Measurements from ENCODE around the gene MTSS2.

The MTSS2 gene

DNA sequence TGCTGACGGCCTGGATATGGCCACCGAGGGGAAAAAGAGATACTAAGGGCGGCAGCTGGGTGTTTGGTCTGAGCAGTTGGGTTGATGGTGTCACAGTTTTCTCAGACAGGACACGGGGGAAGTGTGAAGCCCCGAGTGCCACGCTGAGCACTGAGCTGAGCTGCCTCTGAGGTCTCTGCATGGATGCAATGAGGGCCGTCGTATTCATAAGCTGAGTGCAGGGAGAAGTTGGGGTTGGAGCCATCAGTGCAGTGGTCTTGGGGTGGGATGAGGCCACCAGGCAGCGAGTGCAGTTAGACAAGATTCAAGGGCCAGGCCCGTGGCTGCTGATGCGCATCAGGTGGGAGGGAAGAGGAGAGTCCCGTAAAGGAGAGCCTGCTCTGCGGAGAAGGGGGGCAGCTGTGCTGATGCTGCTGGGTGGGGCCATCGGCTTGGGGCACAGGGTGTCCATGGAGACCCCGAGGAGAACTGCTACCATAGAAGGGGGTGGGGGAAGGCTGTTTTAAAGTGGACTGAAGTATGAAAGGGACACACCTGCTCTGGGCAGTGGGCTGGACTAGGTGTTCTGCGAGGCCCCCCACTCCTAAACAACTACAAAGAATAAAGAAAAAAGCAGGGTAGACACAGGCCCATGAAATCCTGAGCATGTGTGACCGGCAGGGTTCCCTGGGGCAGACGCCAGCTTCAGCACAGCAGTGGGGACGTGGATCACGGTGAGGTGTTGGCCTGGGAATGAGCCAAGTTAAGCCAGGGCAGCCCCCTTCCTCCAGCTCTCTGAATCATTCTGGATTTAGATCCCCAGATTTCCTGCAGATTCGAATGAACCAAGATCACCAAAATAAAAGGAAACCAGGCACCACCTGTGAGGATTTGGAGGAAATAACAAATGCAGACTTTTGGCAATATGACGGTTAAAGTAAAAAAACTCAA lies 19.8 kb downstream of the MTSS2 start:
- DNase-seq, result no peak

GRCh38 chr16:70665113-70665694 lies 20.6 kb downstream of the MTSS2 start:
- DNase-seq, result no peak

- no peak for DNase-seq
Measured at GRCh38 chr16:70664325-70665112, 21.3 kb downstream of the MTSS2 start.

DNA sequence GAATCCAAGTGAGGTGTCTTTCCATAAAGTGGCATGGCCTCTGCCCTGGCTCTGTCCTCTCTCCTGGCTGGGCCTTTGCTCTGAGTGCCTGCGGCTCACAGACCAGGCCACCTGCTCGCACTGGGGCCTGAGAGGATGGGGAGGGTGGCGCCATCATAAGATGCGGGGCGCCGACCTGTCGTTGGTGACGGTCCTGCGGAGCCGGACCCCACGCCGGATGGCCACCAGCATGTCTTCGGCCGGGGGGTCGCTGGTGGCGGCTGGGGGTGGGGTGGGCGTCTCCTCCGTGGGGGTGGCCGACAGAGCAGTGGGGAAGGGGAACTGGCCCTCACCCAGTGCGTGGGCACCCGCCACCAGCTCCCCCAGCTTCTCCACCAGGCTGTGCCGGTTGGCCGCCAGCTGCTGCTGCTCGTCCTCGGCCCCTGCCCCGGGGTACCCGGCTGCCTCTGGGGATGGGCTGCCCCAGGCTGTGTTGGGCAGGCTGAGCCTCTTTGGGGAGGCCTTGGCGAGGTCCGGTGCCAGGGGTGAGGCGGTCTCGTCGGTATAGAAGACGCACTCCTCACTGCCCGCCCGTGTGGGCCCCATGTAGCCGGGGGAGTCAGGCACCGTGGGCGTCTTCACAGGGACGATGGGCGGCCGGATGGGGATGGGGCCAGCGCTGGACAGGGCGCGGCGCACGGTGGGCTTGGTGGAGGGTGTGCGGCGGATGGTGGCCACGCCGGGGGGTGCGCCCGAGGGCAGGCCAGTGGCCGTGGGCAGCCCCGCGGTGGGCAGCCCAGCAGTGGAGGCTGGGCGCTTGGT lies 22.1 kb downstream of the MTSS2 start:
- no peak for DNase-seq

DNA sequence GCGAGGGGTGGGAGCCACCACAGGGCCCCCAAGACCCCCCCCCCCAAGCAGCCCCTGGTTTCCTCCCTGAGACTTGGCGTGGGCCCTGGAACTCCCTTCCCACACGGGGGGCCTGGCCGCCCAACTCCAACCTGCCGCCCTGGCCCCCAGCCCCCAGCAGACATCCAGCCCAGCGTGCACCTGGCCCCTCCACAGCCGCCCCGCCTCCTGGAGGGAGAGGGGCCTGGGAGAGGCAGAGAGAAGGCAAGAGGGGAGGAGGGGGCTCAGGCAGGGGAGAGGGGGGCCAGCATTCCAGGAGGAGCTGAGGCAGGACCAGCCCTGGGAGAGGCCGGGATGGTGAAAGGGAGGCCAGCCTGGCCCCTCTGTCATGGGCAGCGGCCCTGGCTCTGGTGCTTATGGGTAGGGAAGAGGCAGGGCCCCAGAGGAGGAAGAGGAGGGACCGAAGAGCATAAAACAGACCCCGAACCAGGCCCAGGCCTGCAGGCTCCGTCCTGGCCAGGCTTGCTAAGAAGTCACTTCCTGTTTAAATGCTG lies 22.8 kb downstream of the MTSS2 start:
- DNase-seq, result no peak

- no peak for DNase-seq
Measured at GRCh38 chr16:70661918-70662641, 23.8 kb downstream of the MTSS2 start.

GRCh38 chr16:70661534-70661917 lies 24.3 kb downstream of the MTSS2 start:
- no peak for DNase-seq

GRCh38 chr16:70660672-70661350 lies 25.0 kb downstream of the MTSS2 start:
- DNase-seq, result no peak

DNA sequence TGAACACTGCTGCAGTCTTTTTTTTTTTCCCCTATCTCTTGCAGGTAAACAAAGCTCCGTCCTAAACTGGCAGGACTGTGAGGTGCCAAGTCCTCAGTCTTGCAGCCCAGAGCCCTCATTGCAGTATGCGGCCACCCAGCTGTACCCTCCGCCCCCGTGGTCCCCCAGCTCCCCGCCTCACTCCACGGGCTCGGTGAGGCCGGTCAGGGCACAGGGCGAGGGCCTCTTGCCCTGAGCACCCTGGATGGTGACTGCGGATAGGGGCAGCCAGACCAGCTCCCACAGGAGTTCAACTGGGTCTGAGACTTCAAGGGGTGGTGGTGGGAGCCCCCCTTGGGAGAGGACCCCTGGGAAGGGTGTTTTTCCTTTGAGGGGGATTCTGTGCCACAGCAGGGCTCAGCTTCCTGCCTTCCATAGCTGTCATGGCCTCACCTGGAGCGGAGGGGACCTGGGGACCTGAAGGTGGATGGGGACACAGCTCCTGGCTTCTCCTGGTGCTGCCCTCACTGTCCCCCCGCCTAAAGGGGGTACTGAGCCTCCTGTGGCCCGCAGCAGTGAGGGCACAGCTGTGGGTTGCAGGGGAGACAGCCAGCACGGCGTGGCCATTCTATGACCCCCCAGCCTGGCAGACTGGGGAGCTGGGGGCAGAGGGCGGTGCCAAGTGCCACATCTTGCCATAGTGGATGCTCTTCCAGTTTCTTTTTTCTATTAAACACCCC lies 25.7 kb downstream of the MTSS2 start:
- no peak for DNase-seq

DNA sequence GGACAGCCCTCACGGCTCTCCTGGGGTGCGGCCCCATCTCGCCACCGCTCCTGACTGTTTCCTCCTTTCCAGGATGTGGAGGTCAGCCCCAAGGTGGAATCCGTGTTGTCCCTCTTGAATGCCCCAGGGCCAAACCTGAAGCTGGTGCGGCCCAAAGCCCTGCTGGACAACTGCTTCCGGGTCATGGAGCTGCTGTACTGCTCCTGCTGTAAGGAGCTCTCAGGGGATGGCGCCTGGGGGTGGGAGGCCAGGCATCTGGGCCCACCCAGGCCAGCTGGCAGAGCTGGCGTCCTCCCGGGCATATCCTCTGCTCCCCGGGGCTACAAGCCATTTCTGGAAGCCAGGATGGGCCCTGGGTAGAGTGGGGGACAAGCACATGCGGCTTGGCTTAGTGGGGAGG lies 26.3 kb downstream of the MTSS2 start:
- no peak for DNase-seq

DNA sequence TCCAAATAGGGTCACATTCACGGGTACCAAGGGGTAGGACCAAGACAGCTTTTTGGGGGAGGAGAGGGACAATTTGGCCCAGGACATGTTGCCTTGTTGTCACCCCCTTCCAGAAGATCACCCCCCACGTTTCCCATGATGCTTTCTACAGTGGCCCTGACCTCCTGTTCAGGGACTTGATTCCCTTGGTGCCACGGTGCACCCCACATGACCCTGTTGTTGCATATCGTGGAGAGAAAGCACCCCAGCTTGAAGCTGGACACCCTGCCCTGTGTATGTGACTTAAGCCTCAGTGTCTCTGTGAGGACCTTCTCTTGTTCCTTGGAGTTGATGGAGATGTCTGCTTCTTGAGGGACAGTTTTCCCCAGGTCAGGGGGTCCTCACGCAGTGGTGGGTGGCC lies 26.9 kb downstream of the MTSS2 start:
- no peak for DNase-seq

- peak; percentile 63 for DNase-seq
Measured at GRCh38 chr16:70657956-70658355, 27.9 kb downstream of the MTSS2 start.

GRCh38 chr16:70656712-70657263 lies 29.1 kb downstream of the MTSS2 start:
- DNase-seq, result no peak

DNA sequence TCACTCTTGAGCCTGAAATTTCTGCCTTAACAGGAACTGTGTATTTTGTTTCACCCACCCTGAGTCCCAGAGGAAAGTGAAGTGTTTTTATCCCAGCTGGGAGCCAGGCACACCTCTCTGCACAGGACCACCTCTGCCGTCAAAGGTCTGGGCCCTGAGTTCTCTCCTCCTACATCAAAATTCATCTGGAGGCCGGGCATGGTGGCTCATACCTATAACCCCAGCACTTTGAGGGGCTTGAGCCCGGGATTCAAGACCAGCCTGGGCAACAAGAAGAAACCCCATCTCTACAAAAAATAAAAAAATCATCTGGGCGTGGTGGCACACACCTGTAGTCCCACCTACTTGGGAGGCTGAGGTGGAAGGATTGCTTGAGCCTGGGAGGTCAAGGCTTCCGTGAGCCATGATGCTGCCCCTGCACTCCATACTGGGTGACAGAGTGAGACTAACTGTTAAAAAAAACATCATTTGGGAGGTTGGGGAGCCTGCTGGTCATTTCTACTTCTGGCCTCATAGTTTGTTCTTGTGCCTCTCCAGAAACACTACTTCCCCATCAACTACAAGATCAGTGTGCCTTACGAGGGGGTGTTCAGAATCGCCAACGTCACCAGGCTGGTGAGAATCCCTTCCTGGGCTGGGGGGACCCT lies 29.7 kb downstream of the MTSS2 start:
- DNase-seq, result no peak

DNA sequence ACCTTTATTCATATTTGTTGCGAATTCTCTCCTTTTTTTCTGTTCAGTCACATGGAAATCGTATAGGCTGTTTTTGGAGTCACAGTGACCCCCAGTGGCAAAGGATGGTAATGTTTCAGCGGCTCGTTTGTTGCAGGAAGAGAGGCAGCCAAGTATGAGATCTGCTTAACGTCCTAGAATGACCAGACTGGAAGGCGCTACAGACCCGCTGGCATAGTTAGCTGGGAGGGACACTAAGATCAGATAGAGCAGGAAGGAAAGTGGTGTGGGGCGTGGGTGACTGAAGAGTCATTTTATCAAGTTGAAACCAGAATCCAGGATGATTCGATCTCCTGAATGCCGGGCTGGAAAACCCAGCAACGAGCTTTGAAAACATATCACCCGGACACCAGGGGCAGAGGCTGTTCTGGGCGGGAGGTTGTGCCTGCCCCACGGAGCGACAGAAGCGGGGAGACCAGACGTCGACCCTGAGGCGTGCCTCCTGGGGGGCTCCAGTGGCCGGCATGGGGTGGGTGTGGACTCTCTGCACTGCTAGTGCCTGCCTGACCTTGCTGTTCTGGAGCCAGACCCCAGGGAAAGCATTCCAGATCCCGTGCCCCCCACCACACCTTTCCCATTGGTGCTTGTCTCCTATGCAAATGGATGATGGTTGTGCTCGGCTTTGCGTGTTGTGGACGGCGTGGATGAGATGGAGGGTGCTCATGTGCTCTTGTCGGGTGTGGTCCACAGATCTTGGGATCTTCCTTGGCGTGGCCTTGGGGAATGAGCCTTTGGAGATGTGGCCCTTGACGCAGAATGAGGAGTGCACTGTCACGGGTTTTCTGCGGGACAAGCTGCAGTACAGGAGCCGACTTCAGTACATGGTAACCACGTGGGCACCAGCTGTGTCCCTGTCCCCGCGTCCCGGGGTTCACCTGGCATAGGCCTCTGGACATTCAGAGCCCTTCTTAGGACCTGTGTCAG lies 31.8 kb downstream of the MTSS2 start:
- peak; percentile 54 for DNase-seq

DNA sequence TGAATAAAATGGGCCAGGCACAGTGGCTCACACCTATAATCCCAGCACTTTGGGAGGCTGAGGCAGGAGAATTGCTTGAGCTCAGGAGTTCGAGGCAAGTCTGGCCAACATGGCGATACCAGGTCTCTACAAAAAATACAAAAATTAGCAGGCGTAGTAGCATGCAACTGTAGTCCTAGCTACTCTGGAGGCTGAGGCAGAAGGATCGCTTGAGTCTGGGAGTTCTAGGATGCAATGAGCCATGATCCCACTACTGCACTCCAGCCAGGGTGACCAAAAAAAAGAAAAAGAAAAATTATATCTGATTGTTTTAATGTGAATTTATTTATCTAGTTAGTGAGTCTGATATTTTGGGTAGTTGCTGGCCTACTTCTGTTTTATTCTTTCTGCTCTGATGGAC lies 32.4 kb downstream of the MTSS2 start:
- DNase-seq, result no peak

DNA sequence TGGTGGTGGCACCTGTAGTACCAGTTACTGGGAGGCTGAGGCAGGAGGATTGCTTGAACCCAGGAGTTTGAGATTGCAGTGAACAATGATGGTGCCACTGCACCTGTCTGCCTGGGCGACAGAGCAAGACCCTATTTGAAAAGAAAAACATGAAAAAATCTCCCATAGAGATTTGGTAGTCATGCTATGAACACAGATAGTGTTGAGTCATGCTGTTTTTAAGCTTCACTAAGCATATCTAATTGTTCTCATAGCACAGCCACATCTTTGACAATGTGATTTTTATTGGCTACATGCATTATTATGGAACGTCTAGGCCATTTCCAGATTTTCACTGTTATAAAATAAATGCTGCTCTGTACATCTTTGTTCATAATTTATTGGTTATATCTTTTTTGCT lies 33.5 kb downstream of the MTSS2 start:
- DNase-seq, result no peak

DNA sequence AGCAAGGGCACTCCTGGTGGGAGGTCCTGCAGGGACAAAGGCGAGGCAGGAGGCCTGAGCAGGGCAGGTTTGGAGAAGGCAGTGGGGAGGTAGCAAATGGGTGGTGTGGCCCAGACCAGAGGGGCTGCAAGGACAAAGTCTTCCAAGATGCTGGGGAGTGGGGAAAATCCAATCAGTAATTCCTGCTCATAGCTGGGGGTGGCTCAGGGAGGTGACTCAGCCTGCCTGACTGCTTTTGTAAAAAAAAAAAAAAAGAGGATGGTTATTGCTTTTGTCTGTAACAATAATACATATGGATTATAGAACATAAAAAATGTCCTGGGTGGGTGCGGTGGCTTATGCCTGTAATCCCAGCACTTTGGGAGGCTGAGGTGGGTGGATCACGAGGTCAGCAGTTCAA lies 34.3 kb downstream of the MTSS2 start:
- no peak for DNase-seq

- DNase-seq, result no peak
Measured at GRCh38 chr16:70650216-70650615, 35.6 kb downstream of the MTSS2 start.
